HG02623 (cell line): ENCODE results near the gene CCDC88B.

Experiments
- ATAC-seq: cut with Tn5 transposase; IDR thresholded peaks from one replicate; pipeline ENCODE4 v1.9.1; 2021; ENCODE audit warnings: moderate library complexity; ENCODE audit not compliant: unreplicated experiment

Gene CCDC88B

DNA sequence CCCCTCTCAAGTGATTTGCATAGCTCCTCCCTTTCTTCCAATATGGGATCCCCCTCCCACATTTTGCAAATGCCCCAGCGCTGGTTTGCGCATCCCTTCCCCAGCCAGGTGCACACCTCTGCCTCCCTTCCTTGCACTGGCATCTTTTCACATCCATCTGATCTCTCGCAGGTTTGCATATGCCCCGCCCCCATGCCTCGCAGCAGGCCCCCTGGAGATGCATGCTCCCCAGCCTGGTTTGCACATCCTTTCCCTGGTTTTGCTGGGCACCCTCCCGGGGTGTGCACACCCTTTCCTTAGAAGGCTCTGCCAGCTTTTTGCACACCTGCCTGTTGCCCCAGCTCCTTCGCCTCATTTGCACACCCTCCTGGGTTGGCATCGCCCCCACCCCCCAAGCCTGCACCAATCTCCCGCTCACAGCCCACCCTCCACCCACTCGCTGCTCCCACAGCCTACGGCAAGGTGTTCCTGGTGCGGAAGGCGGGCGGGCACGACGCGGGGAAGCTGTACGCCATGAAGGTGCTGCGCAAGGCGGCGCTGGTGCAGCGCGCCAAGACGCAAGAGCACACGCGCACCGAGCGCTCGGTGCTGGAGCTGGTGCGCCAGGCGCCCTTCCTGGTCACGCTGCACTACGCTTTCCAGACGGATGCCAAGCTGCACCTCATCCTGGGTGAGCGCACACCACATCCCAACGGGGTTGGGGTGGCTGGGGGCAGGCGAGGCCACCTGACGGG lies 19.9 kb downstream of the CCDC88B start:
- ATAC-seq, result no peak

DNA sequence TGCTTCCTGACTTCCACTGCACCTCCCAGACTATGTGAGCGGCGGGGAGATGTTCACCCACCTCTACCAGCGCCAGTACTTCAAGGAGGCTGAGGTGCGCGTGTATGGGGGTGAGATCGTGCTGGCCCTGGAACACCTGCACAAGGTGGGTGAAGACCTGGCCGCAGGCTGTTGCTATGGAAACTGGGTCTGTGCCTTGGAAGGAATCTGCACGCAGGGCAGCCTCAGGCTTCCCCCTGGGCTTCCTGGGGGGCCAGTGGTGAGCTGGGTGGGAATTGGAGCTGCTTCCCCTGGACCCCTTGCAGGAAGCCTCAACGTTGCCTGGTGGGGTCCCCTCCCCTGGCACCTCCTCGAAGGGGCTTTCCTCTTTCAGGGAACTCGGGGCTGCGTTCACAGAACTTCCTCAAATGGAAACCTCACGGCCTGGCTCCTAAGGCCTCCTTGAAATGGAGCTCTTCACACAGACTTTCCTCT lies 20.5 kb downstream of the CCDC88B start:
- ATAC-seq, result no peak

DNA sequence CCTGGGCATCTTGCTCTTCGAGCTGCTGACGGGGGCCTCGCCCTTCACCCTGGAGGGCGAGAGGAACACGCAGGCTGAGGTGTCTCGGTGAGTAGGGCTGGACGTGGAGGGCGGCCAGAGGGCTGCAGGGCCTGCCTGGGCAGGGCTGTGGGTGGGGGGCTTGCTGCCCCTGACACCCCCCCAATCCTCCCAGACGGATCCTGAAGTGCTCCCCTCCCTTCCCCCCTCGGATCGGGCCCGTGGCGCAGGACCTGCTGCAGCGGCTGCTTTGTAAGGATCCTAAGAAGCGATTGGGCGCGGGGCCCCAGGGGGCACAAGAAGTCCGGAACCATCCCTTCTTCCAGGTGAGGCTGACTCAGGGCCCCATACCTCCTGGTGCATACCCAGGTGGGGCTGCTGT lies 21.7 kb downstream of the CCDC88B start:
- ATAC-seq, result no peak

DNA sequence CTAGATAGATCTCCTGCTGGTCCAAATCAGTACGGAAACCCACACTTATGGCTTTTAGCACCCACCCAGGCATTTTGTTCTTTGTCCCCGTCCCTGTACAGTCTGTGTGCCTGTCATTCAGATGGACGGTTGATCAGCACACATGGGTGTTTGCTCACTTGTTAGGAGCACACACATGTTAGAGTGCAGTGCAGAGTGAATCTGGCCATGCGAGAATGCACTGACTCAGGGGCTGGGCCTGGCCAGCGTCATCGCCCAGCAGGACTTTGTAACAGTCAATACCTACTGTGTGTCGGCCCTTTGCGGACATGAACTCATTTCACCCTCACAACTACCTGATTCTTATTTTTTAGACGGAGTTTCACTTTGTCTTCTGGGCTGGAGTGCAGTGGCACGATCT lies 22.3 kb downstream of the CCDC88B start:
- no peak for ATAC-seq

DNA sequence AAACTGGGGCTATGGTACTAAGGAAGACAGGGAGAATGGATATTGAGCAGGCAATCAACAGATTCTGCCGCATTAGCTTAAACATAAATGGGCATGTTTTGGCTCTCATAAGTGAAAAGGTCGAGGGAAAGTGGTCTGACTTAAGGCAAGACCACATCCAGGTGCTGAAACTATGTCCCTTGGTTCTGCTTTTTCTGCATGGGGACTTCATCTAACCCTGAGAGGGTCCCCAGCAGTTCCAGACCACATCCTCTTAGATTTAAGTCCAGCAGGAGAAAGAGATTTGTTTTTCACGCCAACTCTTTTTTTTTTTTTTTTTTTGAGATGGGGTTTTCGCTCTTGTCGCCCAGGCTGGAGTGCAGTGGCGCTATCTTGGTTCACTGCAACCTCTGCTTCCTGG lies 24.4 kb downstream of the CCDC88B start:
- ATAC-seq, result no peak

DNA sequence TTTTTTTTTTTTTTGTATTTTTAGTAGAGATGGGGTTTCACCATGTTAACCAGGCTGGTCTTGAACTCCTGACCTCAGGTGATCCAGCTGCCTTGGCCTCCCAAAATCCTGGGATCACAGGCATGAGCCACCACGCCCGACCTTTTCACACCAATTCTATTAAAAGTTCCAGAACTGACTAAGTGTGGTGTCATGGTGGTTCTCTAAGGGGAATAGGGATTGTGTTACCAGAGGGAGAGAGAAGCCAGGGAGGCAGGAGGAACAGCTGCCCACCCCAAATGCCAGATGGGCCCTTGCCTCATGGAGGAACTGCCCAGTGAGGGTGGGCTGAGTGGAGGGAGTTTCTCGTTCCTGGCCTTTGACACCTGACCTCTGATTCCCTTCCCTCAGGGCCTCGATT lies 24.9 kb downstream of the CCDC88B start:
- ATAC-seq, result no peak

DNA sequence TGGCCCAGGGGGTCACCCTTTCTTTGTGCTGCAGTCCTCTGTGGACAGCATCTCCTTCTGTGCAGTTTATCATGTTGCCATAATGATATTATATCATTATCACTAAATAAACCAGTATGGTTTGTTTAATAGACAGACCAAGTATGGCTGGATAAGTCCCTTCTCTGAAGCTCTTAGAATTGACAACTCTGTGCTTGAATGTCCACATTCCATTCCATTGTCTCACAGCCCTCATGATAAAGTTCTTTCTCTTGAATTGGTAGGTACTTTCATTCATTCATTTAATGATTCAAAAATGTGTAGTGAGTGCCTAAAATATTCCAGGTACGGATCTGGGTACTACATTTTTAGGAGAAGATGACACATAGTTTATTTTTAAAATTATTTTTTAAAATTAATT lies 26.7 kb downstream of the CCDC88B start:
- no peak for ATAC-seq

DNA sequence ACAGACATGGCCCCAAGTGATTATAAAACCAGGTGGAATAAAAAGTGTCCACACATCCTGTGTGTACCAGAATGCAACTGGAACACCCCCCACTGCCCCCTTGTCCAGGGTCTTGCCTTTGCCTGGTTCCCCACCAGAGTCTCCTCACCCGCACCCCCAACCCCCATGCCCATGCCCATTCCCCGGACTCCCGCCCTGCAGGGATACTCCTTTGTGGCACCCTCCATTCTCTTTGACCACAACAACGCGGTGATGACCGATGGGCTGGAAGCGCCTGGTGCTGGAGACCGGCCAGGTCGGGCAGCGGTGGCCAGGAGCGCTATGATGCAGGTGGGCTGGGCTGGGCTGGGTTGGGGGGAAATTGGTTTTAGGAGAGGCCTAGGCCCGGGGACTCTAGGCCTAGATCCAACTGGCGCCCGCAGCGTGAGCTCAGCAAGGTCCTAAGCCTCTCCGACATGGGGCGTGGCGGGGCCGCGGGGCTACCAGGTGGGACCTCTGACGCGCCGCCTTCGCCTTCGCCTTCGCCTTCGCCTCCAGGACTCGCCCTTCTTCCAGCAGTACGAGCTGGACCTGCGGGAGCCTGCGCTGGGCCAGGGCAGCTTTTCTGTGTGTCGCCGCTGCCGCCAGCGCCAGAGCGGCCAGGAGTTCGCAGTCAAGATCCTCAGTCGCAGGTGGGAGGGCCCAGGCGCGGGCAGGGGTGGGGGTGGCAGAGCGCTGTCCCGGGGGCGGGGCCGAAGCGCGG lies 28.1 kb downstream of the CCDC88B start:
- ATAC-seq, result no peak

DNA sequence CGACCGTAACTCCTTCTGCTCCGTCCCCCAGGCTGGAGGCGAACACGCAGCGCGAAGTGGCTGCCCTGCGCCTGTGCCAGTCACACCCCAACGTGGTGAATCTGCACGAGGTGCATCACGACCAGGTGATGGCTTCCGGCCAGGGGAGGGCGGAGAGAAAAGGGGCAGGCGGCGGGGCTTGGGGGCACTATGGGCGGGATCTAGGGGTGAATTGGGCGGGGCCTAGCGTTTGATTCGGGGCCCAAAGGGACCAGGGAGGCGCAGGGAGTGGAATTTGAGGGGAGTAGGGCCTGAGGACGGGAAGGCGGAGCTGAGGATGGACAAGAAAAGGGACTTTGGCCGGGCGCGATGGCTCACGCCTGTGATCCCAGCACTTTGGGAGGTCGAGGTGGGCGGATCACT lies 28.7 kb downstream of the CCDC88B start:
- no peak for ATAC-seq

DNA sequence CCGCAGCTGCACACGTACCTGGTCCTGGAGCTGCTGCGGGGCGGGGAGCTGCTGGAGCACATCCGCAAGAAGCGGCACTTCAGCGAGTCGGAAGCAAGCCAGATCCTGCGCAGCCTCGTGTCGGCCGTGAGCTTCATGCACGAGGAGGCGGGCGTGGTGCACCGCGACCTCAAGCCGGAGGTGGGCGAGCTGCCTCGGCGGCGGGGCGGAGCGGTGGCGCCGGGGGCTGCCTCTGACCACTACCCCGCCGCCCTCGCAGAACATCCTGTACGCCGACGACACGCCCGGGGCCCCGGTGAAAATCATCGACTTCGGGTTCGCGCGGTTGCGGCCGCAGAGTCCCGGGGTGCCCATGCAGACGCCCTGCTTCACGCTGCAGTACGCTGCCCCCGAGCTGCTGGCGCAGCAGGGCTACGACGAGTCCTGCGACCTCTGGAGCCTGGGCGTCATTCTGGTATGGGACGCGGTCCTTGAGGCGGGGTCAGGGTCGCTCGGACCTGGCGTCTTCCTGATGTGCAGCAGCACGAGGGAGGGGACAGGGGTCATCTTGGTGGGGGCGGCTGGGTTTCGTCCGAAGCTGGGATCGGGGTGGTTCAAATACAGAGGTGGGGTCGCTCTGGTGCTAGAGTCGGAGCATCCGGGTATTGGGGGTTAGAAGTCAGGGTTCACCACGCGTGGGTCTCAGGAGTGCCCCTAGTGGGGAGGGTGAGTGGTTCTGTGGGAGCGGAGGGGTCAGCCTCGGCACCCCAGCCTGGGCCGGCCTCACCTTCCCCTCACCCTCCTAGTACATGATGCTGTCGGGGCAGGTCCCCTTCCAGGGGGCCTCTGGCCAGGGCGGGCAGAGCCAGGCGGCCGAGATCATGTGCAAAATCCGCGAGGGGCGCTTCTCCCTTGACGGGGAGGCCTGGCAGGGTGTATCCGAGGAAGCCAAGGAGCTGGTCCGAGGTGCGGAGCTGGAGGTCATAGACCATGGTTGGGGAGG lies 29.7 kb downstream of the CCDC88B start:
- no peak for ATAC-seq

DNA sequence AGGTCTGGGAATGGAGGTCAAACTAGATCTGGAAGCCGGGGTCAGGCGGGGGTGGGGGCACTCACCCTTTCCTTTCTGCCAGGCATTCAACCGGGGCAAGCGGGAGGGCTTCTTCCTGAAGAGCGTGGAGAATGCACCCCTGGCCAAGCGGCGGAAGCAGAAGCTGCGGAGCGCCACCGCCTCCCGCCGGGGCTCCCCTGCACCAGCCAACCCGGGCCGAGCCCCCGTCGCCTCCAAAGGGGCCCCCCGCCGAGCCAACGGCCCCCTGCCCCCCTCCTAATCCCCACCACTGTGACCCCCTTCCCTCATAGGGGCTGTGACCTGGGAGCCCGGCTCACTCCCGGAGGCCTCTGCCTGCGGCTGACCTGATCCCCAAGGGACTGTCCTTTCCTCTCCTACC lies 31.2 kb downstream of the CCDC88B start:
- no peak for ATAC-seq

DNA sequence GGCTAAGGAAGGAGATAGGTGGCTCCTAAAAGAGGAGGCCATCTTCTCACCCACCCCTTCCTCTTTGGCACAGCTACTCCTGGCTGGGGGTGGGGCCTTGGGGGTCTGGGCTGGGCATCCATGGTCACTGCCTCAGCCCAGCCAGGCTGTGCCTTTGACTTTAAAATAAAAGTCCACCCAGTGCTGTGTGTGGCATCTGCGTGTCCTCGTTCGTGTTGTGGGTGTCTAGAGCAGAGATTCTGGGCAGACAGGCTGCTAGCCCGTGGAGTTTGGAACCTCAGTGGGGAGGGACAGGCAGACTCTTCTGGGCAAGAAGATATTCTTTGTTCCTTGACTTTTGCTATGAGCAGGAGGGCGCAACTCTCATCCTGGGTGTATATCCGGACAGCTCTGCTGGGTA lies 32.0 kb downstream of the CCDC88B start:
- ATAC-seq, result no peak

DNA sequence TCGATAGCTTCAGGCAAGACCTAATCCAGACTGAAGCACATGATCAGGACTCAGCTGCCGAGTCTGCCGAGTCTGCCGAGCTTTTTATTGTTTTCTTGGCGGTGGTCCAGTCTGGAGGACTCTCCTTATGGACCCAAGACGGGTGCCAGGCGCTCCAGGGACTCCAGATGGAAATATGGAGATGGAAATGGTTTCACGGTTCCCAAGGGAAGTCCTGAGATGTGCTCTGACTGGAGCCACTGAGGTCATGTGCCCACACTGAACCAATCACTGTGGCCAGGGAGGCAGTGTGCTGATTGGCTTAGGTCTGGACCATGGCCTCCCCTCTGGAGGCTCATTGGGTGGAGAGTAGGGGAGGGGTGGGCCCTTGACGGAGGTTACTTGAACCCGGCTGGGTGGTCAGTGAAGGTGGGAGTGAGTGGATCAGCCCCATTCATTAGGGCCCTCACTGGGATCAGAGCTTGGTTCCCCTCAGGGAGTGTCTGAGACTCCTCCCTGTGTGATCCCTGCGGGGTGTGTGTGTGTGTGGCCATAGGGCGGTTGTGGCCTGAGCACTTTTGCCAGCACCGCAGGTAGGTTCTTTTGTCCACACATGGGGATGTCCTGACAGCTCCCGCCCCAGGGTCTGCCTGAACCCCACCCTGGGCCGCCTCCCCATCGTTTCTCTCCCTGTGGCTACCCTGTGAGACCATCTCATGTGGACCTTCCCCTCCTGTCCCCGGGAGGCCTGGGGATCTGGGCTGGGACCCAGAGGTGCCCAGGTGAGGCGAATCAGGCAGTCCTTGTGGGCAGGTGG lies 33.0 kb downstream of the CCDC88B start:
- no peak for ATAC-seq

DNA sequence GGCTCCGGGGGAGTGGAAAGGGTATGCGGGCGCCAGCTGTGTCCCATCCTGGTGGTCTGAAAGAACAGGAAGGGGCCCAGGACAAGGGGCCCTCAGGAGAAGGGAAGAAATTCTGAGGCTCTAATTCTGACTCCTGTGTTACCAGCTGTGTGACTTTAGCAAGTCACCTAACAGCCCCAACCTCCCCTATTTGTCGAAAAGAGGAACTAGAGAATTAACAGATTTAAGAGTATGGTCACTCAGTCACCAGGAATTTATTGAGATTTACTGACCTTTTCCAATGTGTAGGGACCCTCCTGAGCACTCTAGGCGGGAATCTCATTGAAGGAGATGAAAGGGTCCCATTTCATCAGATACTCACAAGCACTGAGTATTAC lies 33.6 kb downstream of the CCDC88B start:
- no peak for ATAC-seq

DNA sequence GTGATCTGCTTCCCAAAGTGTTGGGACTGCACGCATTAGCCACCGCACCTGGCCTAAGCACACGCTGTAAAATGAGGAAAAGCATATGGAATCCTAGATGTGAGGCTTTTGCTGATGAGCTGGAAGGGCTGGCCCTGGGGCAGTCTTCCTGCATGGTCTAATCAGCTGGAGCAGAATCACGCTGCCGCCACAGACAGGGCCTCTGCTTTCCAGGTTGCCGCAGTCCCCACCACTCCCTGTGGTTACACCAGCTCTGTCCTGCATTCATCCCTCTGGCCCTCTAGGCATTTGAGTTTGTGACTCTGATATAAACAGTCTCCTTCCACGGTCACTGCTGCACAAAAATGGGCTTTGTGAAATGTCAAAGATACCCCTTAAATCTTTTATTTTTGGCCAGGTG lies 36.1 kb downstream of the CCDC88B start:
- no peak for ATAC-seq

DNA sequence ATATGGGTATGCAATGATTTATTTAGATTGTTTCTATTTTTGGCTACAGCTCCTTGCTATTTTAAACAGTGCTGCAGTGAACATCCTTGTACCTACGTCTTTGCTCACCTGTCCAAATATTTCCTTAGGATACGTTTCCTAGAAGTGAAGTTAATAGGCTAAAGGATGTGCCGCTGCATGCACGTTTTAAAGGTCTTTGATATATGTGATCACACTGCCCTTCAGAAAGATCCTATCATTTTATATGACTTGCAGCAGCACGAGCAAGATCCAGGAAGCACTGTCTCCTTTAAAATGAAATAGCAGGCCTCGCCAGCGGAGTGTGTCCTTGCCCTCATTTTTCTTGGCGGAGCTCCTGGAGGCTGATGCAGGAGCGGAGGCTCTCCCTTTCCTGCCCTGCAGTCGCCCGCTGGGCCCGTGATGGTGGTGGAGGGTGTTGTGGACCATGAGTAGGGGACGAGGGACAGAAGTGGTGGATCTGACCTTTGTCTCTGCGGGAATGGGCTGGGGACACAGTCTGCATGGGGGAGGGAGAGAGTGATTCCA lies 38.4 kb downstream of the CCDC88B start:
- ATAC-seq, result no peak

DNA sequence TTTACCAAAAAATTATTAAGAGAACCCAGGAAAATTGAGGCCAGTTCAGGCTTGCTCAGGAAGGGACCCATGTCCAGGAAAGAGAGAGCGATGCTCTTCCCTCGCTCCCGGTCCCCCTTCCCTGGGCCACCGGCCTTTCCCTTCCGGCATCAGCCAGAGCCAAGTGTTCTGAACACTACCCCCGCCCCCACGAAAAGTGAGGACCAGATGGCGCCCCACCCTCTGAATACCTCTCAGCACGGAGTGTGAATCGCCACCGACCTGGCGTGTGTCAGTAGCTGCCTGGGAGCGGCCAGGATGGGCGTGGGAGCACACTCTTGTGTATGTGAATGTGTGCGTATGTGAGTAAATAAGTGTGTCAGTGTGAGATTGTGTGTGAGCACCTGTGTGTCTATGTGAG lies 39.2 kb downstream of the CCDC88B start:
- no peak for ATAC-seq

DNA sequence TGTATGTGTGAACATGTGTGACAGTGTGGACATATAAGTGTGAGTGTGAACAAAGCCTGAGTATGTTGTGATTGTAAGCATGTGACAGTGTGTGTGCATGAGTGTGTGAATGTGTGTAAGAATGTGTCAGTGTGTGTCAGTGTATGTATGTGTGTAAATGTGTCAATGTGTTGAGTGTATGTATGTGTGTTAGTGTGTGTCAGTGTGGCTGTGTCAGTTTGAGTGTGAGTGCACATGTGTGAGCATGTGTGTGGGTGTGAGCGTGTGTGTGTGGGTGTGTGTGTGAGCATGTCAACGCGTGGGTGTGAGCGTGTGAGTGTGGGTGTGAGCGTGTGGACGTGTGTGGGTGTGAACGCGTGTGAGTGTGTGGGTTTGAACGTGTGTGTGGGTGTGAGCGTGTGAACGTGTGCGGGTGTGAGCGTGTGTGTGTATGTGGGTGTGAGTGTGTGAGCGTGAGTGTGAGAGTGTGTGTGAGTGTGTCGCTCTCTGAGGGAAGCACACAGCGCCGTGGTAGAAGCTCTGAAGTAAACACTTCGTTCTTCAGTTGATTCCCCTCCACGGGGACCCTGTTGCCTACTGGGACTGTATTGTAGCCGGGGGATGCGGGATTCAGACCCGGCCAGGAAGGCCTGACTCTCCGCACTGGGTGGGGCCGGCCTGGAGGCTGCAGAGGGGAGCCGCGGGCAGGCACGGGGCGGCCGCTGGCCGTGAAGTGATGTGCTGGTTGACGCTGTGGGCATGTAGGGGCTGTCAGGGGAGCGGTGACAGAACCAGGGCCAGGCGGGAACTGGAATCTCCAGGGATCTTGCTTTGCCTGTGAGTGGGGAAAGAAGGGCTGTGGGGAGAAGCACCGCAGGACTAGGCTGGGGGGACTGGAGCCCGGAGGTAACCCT lies 40.1 kb downstream of the CCDC88B start:
- no peak for ATAC-seq

DNA sequence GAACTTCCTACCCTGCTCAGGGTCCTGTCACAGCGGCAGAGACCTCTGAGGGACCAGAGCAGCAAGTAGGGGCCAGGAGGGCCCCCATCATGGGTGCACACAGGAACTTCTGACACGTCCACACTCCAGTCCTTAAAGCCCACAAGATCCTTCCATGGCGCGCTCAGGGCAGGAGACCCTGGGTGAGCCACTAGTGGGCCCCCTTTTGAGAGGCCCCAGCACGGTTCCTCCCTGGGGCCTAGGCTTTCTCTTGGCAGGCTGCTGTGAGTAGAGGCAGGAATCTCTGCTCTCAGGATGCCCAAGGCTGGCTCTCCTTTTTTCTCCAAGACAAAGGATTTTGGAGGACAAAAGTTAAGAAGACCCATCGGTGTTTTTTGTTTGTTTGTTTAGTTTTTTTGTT lies 41.3 kb downstream of the CCDC88B start:
- no peak for ATAC-seq
